Measurements from ENCODE around the gene ANKRD33B. TPM values are rescaled to one million over a fixed set of nuclear protein-coding genes. Genes with fewer than 3 reads are reported as not detected.
"Not testable (repeated sequence)": the region's sequence is repeated elsewhere in the genome, so short reads cannot be mapped to it uniquely, and the experiment has no call there.

Gene ANKRD33B
- total and polyA plus RNA-seq, 2 donors, result 4.5 to 6.8 TPM

- Histone ChIP-seq H3K36me3 (ENCODE audit: control insufficient read depth in 2 of 2, insufficient read depth in 2 of 2, low read length in 1 of 2) (no peaks in the 10 kb centered on the region), H3K9me3 (ENCODE audit: control insufficient read depth in 2 of 2, insufficient read depth in 1 of 2, low read length in 1 of 2) (peaks cover 0 to 2% of the 10 kb centered on the region in 2 donors), H3K4me1 (ENCODE audit: control insufficient read depth in 2 of 2, insufficient read depth in 2 of 2, low read length in 2 of 2) (peaks cover 0 to 13% of the 10 kb centered on the region in 2 donors), H3K27ac (ENCODE audit: low read depth in 1 of 2, low read length in 1 of 2) (no peak overlapping the region), H3K4me3 (ENCODE audit: low read length in 2 of 2) (no peak overlapping the region), H3K27me3 (ENCODE audit: control insufficient read depth in 2 of 2, insufficient read depth in 1 of 2, low read length in 1 of 2) (no peaks in the 10 kb centered on the region)
- 97% methylated on average over 11 of the region's 11 CpGs for WGBS
- no peak for DNase-seq (ENCODE audit: low read depth in 6 of 9, low spot score in 9 of 9)
These were observed 60.3 kb downstream of the ANKRD33B start for GRCh38 chr5:10624206-10624605.

- WGBS, result 97% methylated on average over 6 of the region's 6 CpGs
These were observed 60.8 kb downstream of the ANKRD33B start for GRCh38 chr5:10624679-10625078.

DNA sequence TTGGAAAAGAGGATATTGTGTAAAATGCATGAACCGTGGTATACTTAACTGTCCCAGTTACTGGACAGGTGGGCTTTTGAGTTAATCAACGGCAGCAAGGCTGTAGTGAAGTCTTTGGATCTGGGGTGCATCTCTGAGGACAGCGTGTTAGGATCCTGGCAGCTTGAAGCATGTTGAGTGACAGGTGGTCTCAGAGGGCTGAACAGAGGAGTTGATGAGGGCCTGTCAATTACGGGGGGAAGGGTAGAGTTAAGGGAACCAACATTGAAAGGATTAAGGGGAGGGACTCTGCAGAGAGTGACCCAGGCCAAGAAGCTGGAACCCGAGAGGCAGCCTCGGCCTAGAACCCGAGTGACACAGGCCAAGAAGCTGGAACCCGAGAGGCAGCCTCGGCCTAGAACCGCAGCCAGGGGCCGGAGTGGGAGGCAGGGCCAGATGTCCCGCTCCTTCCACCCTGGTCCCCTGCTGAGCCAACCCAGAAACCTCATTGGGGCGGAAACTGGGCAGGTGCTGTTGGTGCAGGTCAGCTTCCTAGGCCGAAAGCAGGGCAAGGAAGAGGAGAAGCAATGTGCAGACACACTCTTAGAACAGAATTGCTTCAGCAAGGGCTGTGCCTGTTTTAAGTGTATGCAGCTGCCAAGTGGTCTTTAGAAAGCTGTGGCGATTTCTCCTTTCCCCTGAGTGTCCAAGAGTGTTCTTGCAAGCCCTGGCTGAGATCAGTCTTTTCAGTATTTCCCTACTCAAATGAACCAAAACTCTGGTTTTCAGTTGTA, 62.0 kb downstream of the ANKRD33B start:
- H3K4me1 ChIP-seq (ENCODE audit: control insufficient read depth in 2 of 2, insufficient read depth in 2 of 2, low read length in 2 of 2), result peaks cover 0 to 12% of the 10 kb centered on the region in 2 donors
- peaks cover 0 to 2% of the 10 kb centered on the region in 2 donors for H3K9me3 ChIP-seq (ENCODE audit: control insufficient read depth in 2 of 2, insufficient read depth in 1 of 2, low read length in 1 of 2)
- DNase-seq (ENCODE audit: low read depth in 6 of 9, low spot score in 9 of 9), result no peak
- H3K27me3 ChIP-seq (ENCODE audit: control insufficient read depth in 2 of 2, insufficient read depth in 1 of 2, low read length in 1 of 2), result no peaks in the 10 kb centered on the region
- no peak overlapping the region for H3K4me3 ChIP-seq (ENCODE audit: low read length in 2 of 2)
- no peaks in the 10 kb centered on the region for H3K36me3 ChIP-seq (ENCODE audit: control insufficient read depth in 2 of 2, insufficient read depth in 2 of 2, low read length in 1 of 2)
- 96% methylated on average over 15 of the region's 15 CpGs for WGBS
- peak overlapping the region in 1 of 2 donors; percentile 11 for H3K27ac ChIP-seq (ENCODE audit: low read depth in 1 of 2, low read length in 1 of 2)

More at GRCh38 chr5:10624679-10625078, 60.8 kb downstream of the ANKRD33B start:
- H3K27ac ChIP-seq (ENCODE audit: low read depth in 1 of 2, low read length in 1 of 2), result no peak overlapping the region
- H3K36me3 ChIP-seq (ENCODE audit: control insufficient read depth in 2 of 2, insufficient read depth in 2 of 2, low read length in 1 of 2), result no peaks in the 10 kb centered on the region
- H3K9me3 ChIP-seq (ENCODE audit: control insufficient read depth in 2 of 2, insufficient read depth in 1 of 2, low read length in 1 of 2), result peaks cover 0 to 2% of the 10 kb centered on the region in 2 donors
- no peaks in the 10 kb centered on the region for H3K27me3 ChIP-seq (ENCODE audit: control insufficient read depth in 2 of 2, insufficient read depth in 1 of 2, low read length in 1 of 2)
- peaks cover 0 to 13% of the 10 kb centered on the region in 2 donors for H3K4me1 ChIP-seq (ENCODE audit: control insufficient read depth in 2 of 2, insufficient read depth in 2 of 2, low read length in 2 of 2)
- DNase-seq (ENCODE audit: low read depth in 6 of 9, low spot score in 9 of 9), result no peak
- no peak overlapping the region for H3K4me3 ChIP-seq (ENCODE audit: low read length in 2 of 2)

DNA sequence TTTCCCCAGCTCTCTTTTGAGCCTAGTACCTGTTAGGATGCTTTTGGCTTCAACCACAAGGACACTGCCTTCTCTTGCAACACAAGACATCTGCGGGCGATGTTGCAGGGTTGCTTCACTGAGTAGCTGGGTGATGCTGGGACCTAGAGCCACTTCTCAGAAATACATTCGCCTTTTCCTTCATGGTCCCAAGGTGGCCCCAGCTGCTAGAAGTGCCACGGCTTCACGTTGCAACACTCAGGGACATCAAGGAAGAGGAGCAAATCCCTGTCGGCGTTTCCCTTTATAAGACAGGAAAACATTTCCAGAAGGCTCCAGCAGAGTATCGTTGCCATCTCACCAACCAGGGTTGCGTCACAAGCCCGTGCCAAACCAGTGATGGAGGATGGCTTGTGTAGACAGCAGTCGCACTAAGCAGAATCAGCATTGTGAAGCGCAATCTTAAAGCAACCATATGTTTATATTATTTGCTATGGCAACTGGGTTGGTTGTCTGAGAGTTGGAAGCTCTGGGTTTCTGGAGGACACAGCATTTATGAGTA, 62.7 kb downstream of the ANKRD33B start:
- WGBS, result 96% methylated on average over 12 of the region's 12 CpGs
- H3K9me3 ChIP-seq (ENCODE audit: control insufficient read depth in 2 of 2, insufficient read depth in 1 of 2, low read length in 1 of 2), result peaks cover 0 to 2% of the 10 kb centered on the region in 2 donors
- H3K4me3 ChIP-seq (ENCODE audit: low read length in 2 of 2), result no peak overlapping the region
- H3K4me1 ChIP-seq (ENCODE audit: control insufficient read depth in 2 of 2, insufficient read depth in 2 of 2, low read length in 2 of 2), result peaks cover 0 to 16% of the 10 kb centered on the region in 2 donors
- no peaks in the 10 kb centered on the region for H3K27me3 ChIP-seq (ENCODE audit: control insufficient read depth in 2 of 2, insufficient read depth in 1 of 2, low read length in 1 of 2)
- no peak overlapping the region for H3K27ac ChIP-seq (ENCODE audit: low read depth in 1 of 2, low read length in 1 of 2)
- DNase-seq (ENCODE audit: low read depth in 6 of 9, low spot score in 9 of 9), result no peak
- no peaks in the 10 kb centered on the region for H3K36me3 ChIP-seq (ENCODE audit: control insufficient read depth in 2 of 2, insufficient read depth in 2 of 2, low read length in 1 of 2)

DNA sequence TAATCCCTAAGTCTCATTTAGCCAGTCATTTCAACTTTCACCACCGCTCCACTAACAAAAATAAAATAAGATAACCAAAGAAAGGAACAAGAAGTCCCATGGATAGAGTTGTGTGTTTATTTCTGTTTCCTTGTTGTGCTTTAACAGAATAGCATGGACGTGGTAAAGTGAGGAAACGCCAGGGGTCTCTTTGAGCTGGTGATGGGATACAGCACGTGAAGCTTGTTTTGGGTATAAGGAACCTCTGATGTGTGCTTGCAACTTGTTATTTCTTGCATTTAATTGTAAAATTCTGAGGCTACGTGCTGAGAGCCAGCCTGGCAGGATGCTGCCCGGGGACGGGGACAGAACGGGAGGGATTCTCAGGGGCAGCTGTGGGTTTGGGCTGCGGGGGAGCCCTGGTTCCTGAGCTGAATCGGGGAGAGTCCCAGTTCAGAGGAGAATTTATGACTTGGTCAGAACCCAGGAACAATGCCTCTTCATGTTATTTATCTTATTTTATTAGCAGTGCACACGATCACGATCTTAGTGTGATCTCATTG, 63.4 kb downstream of the ANKRD33B start:
- Histone ChIP-seq H3K36me3 (ENCODE audit: control insufficient read depth in 2 of 2, insufficient read depth in 2 of 2, low read length in 1 of 2) (no peaks in the 10 kb centered on the region), H3K9me3 (ENCODE audit: control insufficient read depth in 2 of 2, insufficient read depth in 1 of 2, low read length in 1 of 2) (peaks cover 0 to 2% of the 10 kb centered on the region in 2 donors), H3K27ac (ENCODE audit: low read depth in 1 of 2, low read length in 1 of 2) (peak overlapping the region in 1 of 2 donors; percentile 37), H3K27me3 (ENCODE audit: control insufficient read depth in 2 of 2, insufficient read depth in 1 of 2, low read length in 1 of 2) (no peaks in the 10 kb centered on the region), H3K4me3 (ENCODE audit: low read length in 2 of 2) (peak overlapping the region in 1 of 2 donors; percentile 32), H3K4me1 (ENCODE audit: control insufficient read depth in 2 of 2, insufficient read depth in 2 of 2, low read length in 2 of 2) (peaks cover 0 to 23% of the 10 kb centered on the region in 2 donors)
- no peak for DNase-seq (ENCODE audit: low read depth in 6 of 9, low spot score in 9 of 9)
- WGBS, result 15% methylated on average over 12 of the region's 12 CpGs

GRCh38 chr5:10628601-10629000, 64.7 kb downstream of the ANKRD33B start:
- WGBS, result 98% methylated on average over 7 of the region's 7 CpGs

DNA sequence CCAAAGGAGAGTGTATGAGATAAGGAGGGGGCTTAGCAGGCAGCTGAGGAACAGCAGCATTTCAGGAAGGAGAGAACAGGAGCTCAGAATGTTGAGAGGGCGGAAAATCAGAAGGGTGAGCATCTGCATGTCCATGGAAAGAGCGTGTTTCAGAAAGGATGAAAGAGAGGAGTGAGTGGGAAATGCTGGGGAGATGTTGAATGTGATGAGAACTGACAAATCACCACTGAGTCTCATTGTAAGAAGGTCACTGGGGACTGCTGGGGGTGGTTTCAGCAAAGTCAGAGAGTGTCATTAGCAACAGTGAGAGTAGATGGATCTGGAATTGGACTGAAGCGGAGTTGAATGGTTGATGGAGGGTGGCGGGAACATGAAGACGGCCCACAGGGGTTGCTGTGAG, 65.8 kb downstream of the ANKRD33B start:
- Histone ChIP-seq H3K4me1 (ENCODE audit: control insufficient read depth in 2 of 2, insufficient read depth in 2 of 2, low read length in 2 of 2) (peaks cover 0 to 31% of the 10 kb centered on the region in 2 donors), H3K27ac (ENCODE audit: low read depth in 1 of 2, low read length in 1 of 2) (no peak overlapping the region), H3K36me3 (ENCODE audit: control insufficient read depth in 2 of 2, insufficient read depth in 2 of 2, low read length in 1 of 2) (no peaks in the 10 kb centered on the region), H3K27me3 (ENCODE audit: control insufficient read depth in 2 of 2, insufficient read depth in 1 of 2, low read length in 1 of 2) (peaks cover 0 to 2% of the 10 kb centered on the region in 2 donors), H3K4me3 (ENCODE audit: low read length in 2 of 2) (no peak overlapping the region), H3K9me3 (ENCODE audit: control insufficient read depth in 2 of 2, insufficient read depth in 1 of 2, low read length in 1 of 2) (no peaks in the 10 kb centered on the region)
- WGBS, result 98% methylated on average over 5 of the region's 5 CpGs
- DNase-seq (ENCODE audit: low read depth in 6 of 9, low spot score in 9 of 9), result no peak

More at GRCh38 chr5:10628601-10629000, 64.7 kb downstream of the ANKRD33B start:
- Histone ChIP-seq H3K27ac (ENCODE audit: low read depth in 1 of 2, low read length in 1 of 2) (no peak overlapping the region), H3K27me3 (ENCODE audit: control insufficient read depth in 2 of 2, insufficient read depth in 1 of 2, low read length in 1 of 2) (peaks cover 0 to 2% of the 10 kb centered on the region in 2 donors), H3K4me1 (ENCODE audit: control insufficient read depth in 2 of 2, insufficient read depth in 2 of 2, low read length in 2 of 2) (peaks cover 0 to 26% of the 10 kb centered on the region in 2 donors), H3K36me3 (ENCODE audit: control insufficient read depth in 2 of 2, insufficient read depth in 2 of 2, low read length in 1 of 2) (no peaks in the 10 kb centered on the region), H3K4me3 (ENCODE audit: low read length in 2 of 2) (no peak overlapping the region), H3K9me3 (ENCODE audit: control insufficient read depth in 2 of 2, insufficient read depth in 1 of 2, low read length in 1 of 2) (no peaks in the 10 kb centered on the region)
- DNase-seq (ENCODE audit: low read depth in 6 of 9, low spot score in 9 of 9), result no peak

GRCh38 chr5:10630126-10630525, 66.3 kb downstream of the ANKRD33B start:
- no peak overlapping the region for H3K4me3 ChIP-seq (ENCODE audit: low read length in 2 of 2)
- no peaks in the 10 kb centered on the region for H3K9me3 ChIP-seq (ENCODE audit: control insufficient read depth in 2 of 2, insufficient read depth in 1 of 2, low read length in 1 of 2)
- DNase-seq (ENCODE audit: low read depth in 6 of 9, low spot score in 9 of 9), result no peak
- H3K27me3 ChIP-seq (ENCODE audit: control insufficient read depth in 2 of 2, insufficient read depth in 1 of 2, low read length in 1 of 2), result peaks cover 0 to 2% of the 10 kb centered on the region in 2 donors
- no peaks in the 10 kb centered on the region for H3K36me3 ChIP-seq (ENCODE audit: control insufficient read depth in 2 of 2, insufficient read depth in 2 of 2, low read length in 1 of 2)
- 94% methylated on average over 5 of the region's 5 CpGs for WGBS
- peaks cover 0 to 31% of the 10 kb centered on the region in 2 donors for H3K4me1 ChIP-seq (ENCODE audit: control insufficient read depth in 2 of 2, insufficient read depth in 2 of 2, low read length in 2 of 2)
- peak overlapping the region in 1 of 2 donors; percentile 26 for H3K27ac ChIP-seq (ENCODE audit: low read depth in 1 of 2, low read length in 1 of 2)

DNA sequence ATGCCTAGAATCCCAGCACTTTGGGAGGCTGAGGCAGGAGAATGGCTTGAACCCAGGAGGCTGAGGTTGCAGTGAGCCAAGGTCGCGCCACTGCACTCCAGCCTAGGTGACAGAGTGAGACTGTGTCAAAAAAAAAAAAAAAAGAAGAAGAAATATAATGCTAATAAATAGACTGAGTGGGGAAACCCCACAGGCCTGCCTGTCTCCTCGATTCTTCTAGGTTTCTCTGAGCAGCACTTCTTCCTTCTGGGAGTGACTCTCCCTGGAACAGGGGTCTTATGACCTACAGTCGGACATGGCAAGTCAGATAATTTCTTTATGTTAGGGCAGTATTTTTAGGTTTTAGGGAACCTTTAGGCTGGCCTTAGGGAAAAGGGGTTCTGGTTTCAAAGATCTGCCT, 66.9 kb downstream of the ANKRD33B start:
- H3K4me1 ChIP-seq (ENCODE audit: control insufficient read depth in 2 of 2, insufficient read depth in 2 of 2, low read length in 2 of 2), result peaks cover 0 to 32% of the 10 kb centered on the region in 2 donors
- not testable (repeated sequence) for H3K36me3 ChIP-seq (ENCODE audit: control insufficient read depth in 2 of 2, insufficient read depth in 2 of 2, low read length in 1 of 2); H3K27ac ChIP-seq (ENCODE audit: low read depth in 1 of 2, low read length in 1 of 2); H3K9me3 ChIP-seq (ENCODE audit: control insufficient read depth in 2 of 2, insufficient read depth in 1 of 2, low read length in 1 of 2); H3K4me3 ChIP-seq (ENCODE audit: low read length in 2 of 2); DNase-seq (ENCODE audit: low read depth in 6 of 9, low spot score in 9 of 9); H3K27me3 ChIP-seq (ENCODE audit: control insufficient read depth in 2 of 2, insufficient read depth in 1 of 2, low read length in 1 of 2)
- 94% methylated on average over 4 of the region's 4 CpGs for WGBS
